Neural progenitor cell (in vitro differentiated cells): ENCODE data around the gene VPS29. TPM values are rescaled to one million over a fixed set of nuclear protein-coding genes. Genes with fewer than 3 reads are reported as not detected.

ENCODE experiments used
- DNase-seq: peaks from one replicate; pipeline ENCODE4 v3.0.0-alpha.2; 2016; ENCODE audit warnings: low spot score
- H2AFZ ChIP-seq: fragments of 200-600 bp; sonication (generic); replicated peaks from 2 replicates; pipeline ENCODE4 v1.6.1; 2016; ENCODE audit warnings: antibody characterized with exemption
- H3F3A ChIP-seq: fragments of 200-600 bp; sonication (generic); 2 replicates; pipeline ENCODE4 v1.6.1; 2016; ENCODE audit warnings: antibody characterized with exemption, low read depth
- H3K27ac ChIP-seq: fragments of 200-600 bp; sonication (generic); 2 replicates; pipeline ENCODE4 v1.5.1; 2016; ENCODE audit warnings: mild to moderate bottlenecking
- H3K27me3 ChIP-seq: fragments of 200-600 bp; sonication (generic); 2 replicates; pipeline ENCODE4 v1.6.1; 2016; ENCODE audit warnings: mild to moderate bottlenecking, moderate library complexity
- H3K36me3 ChIP-seq: fragments of 200-600 bp; sonication (generic); 2 replicates; pipeline ENCODE4 v1.5.1; 2016
- H3K4me1 ChIP-seq: fragments of 200-600 bp; sonication (generic); 2 replicates; pipeline ENCODE4 v1.6.1; 2016; ENCODE audit warnings: mixed run types
- H3K4me2 ChIP-seq: fragments of 200-600 bp; sonication (generic); 2 replicates; pipeline ENCODE4 v1.6.1; 2016
- H3K4me3 ChIP-seq: fragments of 200-600 bp; sonication (generic); 2 replicates; pipeline ENCODE4 v1.5.1; 2016
- H3K79me2 ChIP-seq: fragments of 200-600 bp; sonication (generic); 2 replicates; pipeline ENCODE4 v1.6.1; 2016; ENCODE audit warnings: low read depth
- H3K9ac ChIP-seq: fragments of 200-600 bp; sonication (generic); 2 replicates; pipeline ENCODE4 v1.6.1; 2016
- H3K9me3 ChIP-seq: fragments of 200-600 bp; sonication (generic); 2 replicates; pipeline ENCODE4 v1.5.1; 2016; ENCODE audit warnings: low read depth
- H4K20me1 ChIP-seq: fragments of 200-600 bp; sonication (generic); 2 replicates; pipeline ENCODE4 v1.6.1; 2016; ENCODE audit warnings: low read depth
- H3K27ac Mint-ChIP-seq: 3 replicates; pipeline ENCODE4 v1.8.0; 2021; ENCODE audit warnings: mixed read lengths
- H3K27me3 Mint-ChIP-seq: 2 replicates; pipeline ENCODE4 v1.8.0; 2022; ENCODE audit warnings: low read depth, mild to moderate bottlenecking, inconsistent platforms, moderate library complexity, mixed read lengths; ENCODE audit not compliant: insufficient read depth
- H3K36me3 Mint-ChIP-seq: 3 replicates; pipeline ENCODE4 v1.8.0; 2021; ENCODE audit warnings: mixed read lengths
- H3K4me1 Mint-ChIP-seq: 3 replicates; pipeline ENCODE4 v1.8.0; 2021; ENCODE audit warnings: mixed read lengths
- H3K4me3 Mint-ChIP-seq: 3 replicates; pipeline ENCODE4 v1.8.0; 2021; ENCODE audit warnings: mild to moderate bottlenecking, moderate library complexity, mixed read lengths
- H3K9me3 Mint-ChIP-seq: 3 replicates; pipeline ENCODE4 v1.8.0; 2020; ENCODE audit warnings: mixed read lengths
- EZH2 ChIP-seq: fragments of 200-600 bp; sonication (generic); IDR thresholded peaks from 2 replicates; pipeline ENCODE4 v1.6.1; 2017; ENCODE audit warnings: antibody characterized with exemption, mild to moderate bottlenecking, moderate library complexity
- EZH2phosphoT487 ChIP-seq: fragments of 200-600 bp; sonication (generic); IDR thresholded peaks from 2 replicates; pipeline ENCODE4 v1.6.1; 2017; ENCODE audit warnings: antibody characterized with exemption
- total RNA-seq: library from RNA; depleted of rRNA; stranded (reverse); fragments of >200 nt; gene quantifications from 2 replicates; pipeline ENCODE4 v1.2.3, GENCODE V29; 2015; ENCODE audit warnings: low replicate concordance
- TF ChIP-seq, protein P1 (sequence below): fragments of 200-600 bp; sonication (generic); IDR thresholded peaks from 2 replicates; pipeline ENCODE4 v1.5.1; 2017; ENCODE audit warnings: antibody characterized with exemption, mild to moderate bottlenecking

VPS29 gene
- total RNA-seq, 1 donor from 2014 or later, result 101 TPM

DNA sequence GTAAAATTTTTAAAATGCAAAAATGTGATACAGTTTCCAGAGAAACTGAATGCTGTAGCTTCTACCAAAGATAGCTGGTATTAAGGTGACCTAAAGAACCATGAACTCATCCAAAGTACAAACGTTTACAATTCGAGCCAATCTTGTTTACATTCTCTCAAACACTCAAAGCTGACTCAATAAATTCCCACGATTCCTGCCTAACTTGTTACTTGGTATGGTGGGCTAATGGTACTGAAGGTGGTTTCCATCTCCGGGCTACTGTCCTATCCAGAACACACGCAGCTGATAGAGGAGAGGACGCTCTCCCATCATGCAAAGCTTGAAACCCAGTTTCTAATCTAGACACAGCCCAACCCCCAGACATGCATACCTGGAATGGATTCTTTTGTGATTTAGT lies 31.7 kb upstream of the VPS29 start:
- Histone ChIP-seq H3K9ac (no peak overlapping the region), H3K27me3 (no peaks in the 10 kb centered on the region), H3F3A (no peaks in the 10 kb centered on the region), H3K9me3 (no peaks in the 10 kb centered on the region), H3K36me3 (no peaks in the 10 kb centered on the region), H3K79me2 (no peaks in the 10 kb centered on the region), H3K4me1 (no peaks in the 10 kb centered on the region), H3K4me2 (no peak overlapping the region), H3K27ac (no peak overlapping the region), H4K20me1 (peaks cover 6% of the 10 kb centered on the region), H2AFZ (no peak overlapping the region), H3K4me3 (no peak overlapping the region)
- DNase-seq, result no peak
- Mint-ChIP-seq H3K27me3 (peaks cover 2% of the 10 kb centered on the region), H3K27ac (no peak overlapping the region), H3K36me3 (peaks cover 10% of the 10 kb centered on the region), H3K9me3 (no peaks in the 10 kb centered on the region), H3K4me1 (no peaks in the 10 kb centered on the region), H3K4me3 (no peak overlapping the region)
- no peak for TF ChIP-seq EZH2phosphoT487
- no peak for TF ChIP-seq EZH2
- TF ChIP-seq, protein P1, sequence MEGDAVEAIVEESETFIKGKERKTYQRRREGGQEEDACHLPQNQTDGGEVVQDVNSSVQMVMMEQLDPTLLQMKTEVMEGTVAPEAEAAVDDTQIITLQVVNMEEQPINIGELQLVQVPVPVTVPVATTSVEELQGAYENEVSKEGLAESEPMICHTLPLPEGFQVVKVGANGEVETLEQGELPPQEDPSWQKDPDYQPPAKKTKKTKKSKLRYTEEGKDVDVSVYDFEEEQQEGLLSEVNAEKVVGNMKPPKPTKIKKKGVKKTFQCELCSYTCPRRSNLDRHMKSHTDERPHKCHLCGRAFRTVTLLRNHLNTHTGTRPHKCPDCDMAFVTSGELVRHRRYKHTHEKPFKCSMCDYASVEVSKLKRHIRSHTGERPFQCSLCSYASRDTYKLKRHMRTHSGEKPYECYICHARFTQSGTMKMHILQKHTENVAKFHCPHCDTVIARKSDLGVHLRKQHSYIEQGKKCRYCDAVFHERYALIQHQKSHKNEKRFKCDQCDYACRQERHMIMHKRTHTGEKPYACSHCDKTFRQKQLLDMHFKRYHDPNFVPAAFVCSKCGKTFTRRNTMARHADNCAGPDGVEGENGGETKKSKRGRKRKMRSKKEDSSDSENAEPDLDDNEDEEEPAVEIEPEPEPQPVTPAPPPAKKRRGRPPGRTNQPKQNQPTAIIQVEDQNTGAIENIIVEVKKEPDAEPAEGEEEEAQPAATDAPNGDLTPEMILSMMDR, result no peak

DNA sequence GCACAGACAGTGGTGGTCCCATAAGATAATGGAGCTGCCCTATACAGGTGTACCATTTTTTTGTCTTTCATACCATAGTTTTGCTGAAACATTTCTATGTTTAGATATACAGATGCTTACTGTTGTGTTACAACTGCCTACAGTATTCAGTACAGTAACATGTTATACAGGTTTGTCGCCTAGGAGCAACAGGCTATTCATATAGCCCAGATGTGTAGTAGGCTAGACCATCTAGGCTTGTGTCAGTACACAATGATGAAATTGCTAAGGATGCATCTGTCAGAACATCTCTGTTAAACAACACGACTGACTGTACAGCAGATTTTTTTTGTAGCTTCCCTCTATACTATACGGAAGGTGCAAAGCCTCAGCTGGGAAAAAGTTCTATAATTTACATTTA lies 30.7 kb upstream of the VPS29 start:
- Histone ChIP-seq H3K9ac (no peak overlapping the region), H3K27ac (no peak overlapping the region), H3K36me3 (no peaks in the 10 kb centered on the region), H3K4me3 (no peak overlapping the region), H2AFZ (no peak overlapping the region), H3K27me3 (no peaks in the 10 kb centered on the region), H3K4me1 (no peaks in the 10 kb centered on the region), H3K4me2 (no peak overlapping the region), H4K20me1 (peaks cover 4% of the 10 kb centered on the region), H3F3A (no peaks in the 10 kb centered on the region), H3K79me2 (no peaks in the 10 kb centered on the region), H3K9me3 (no peaks in the 10 kb centered on the region)
- H3K9me3 Mint-ChIP-seq, result no peaks in the 10 kb centered on the region
- peaks cover 6% of the 10 kb centered on the region for H3K4me1 Mint-ChIP-seq
- peaks cover 2% of the 10 kb centered on the region for H3K27me3 Mint-ChIP-seq
- H3K27ac Mint-ChIP-seq, result no peak overlapping the region
- no peak overlapping the region for H3K4me3 Mint-ChIP-seq
- peaks cover 8% of the 10 kb centered on the region for H3K36me3 Mint-ChIP-seq
- TF ChIP-seq, protein P1, result no peak
- TF ChIP-seq EZH2phosphoT487, result no peak
- no peak for TF ChIP-seq EZH2
- DNase-seq, result no peak

DNA sequence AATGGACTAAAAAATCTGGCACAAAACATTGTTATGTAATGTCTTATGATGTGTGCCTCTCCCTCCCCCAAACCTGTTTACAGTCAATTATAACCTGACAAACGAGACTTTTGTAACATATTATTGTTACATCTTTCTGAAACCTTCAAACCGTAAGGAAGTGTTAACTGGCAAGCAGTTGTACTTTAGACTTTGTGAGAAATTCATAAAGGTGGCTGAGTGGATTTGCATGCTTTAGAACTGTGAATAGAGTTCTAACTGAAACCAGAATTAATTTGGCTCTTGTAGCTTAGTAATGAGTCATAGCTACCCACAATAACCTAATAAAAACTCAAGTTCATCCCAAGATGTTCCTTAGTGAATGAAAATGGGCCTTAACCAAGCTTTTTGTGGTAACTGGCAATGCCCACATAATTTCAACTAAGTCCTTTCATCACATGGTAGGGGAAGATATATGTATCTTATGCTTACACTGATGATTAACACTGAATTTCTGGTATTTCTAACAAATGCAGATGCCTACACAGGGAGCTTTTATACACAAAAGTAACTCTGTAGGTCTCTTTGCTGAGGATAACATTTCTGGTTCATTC lies 29.9 kb upstream of the VPS29 start:
- no peak overlapping the region for H3K4me2 ChIP-seq

More for the DNA sequence above, 29.9 kb upstream of the VPS29 start:
- DNase-seq, result no peak
- peaks cover 2% of the 10 kb centered on the region for H3K27me3 Mint-ChIP-seq
- H3K9me3 Mint-ChIP-seq, result no peaks in the 10 kb centered on the region
- no peak overlapping the region for H3K4me3 Mint-ChIP-seq
- no peaks in the 10 kb centered on the region for H3K36me3 ChIP-seq
- no peak overlapping the region for H3K9ac ChIP-seq
- peaks cover 4% of the 10 kb centered on the region for H4K20me1 ChIP-seq
- H3K27ac ChIP-seq, result no peak overlapping the region
- TF ChIP-seq EZH2, result no peak
- TF ChIP-seq, protein P1, result no peak
- TF ChIP-seq EZH2phosphoT487, result no peak
- H3F3A ChIP-seq, result no peaks in the 10 kb centered on the region
- no peaks in the 10 kb centered on the region for H3K4me1 ChIP-seq
- H3K27ac Mint-ChIP-seq, result no peak overlapping the region
- no peaks in the 10 kb centered on the region for H3K79me2 ChIP-seq
- peaks cover 6% of the 10 kb centered on the region for H3K4me1 Mint-ChIP-seq
- H3K4me3 ChIP-seq, result no peak overlapping the region
- H3K27me3 ChIP-seq, result no peaks in the 10 kb centered on the region
- H3K36me3 Mint-ChIP-seq, result peaks cover 6% of the 10 kb centered on the region
- no peaks in the 10 kb centered on the region for H3K9me3 ChIP-seq
- no peak overlapping the region for H2AFZ ChIP-seq
